Activated T-cell treated with anti-CD3 and anti-CD28 coated beads, Interleukin-2, amount 50 U/mL, for 48 hours (primary cell): ENCODE measurements around the gene REP15.
"Not testable (repeated sequence)": the region's sequence is repeated elsewhere in the genome, so short reads cannot be mapped to it uniquely, and the experiment has no call there.

Experiments used
- DNase-seq, 2 experiments: peaks; one replicate each; pipeline ENCODE4 v3.0.0-alpha.2; 2020

The REP15 gene

GRCh38 chr12:27703720-27704452 is 7.6 kb downstream of the REP15 start:
- DNase-seq: peak; percentile 75 to 78

- DNase-seq: no peak
Observed at GRCh38 chr12:27705263-27705662, 9.0 kb downstream of the REP15 start.

- DNase-seq: no peak
Observed at GRCh38 chr12:27707216-27707615, 11.0 kb downstream of the REP15 start.

- DNase-seq: no peak
Observed at GRCh38 chr12:27709212-27709931, 13.1 kb downstream of the REP15 start.

GRCh38 chr12:27709932-27710591 is 13.8 kb downstream of the REP15 start:
- DNase-seq: peak in 1 of 2 experiments; percentile 20

GRCh38 chr12:27710592-27711316 is 14.5 kb downstream of the REP15 start, which contains the start of gene MRPS35:
Gene MRPS35 (plus strand): TSS chr12:27710832. CDS start chr12:27710844, 12 bp downstream.
- DNase-seq: peak; percentile 93 to 94

GRCh38 chr12:27711317-27711682 is 15.1 kb downstream of the REP15 start:
- peak in 1 of 2 experiments; percentile 43 for DNase-seq

GRCh38 chr12:27711967-27712366 is 15.7 kb downstream of the REP15 start:
- no peak for DNase-seq

- no peak for DNase-seq
Observed at GRCh38 chr12:27723212-27723611, 27.0 kb downstream of the REP15 start.

- no peak for DNase-seq
Observed at GRCh38 chr12:27730097-27730588, 33.9 kb downstream of the REP15 start.

- DNase-seq: no peak
Observed at GRCh38 chr12:27732281-27732680, 36.0 kb downstream of the REP15 start.

- DNase-seq: peak in 1 of 2 experiments; percentile 43
Observed at GRCh38 chr12:27733052-27733656, 36.9 kb downstream of the REP15 start.

- no peak for DNase-seq
Observed at GRCh38 chr12:27733791-27734190, 37.5 kb downstream of the REP15 start.

- not testable (repeated sequence) for DNase-seq
Observed at GRCh38 chr12:27734321-27734720, 38.1 kb downstream of the REP15 start.

- no peak for DNase-seq
Observed at GRCh38 chr12:27743601-27744000, 47.4 kb downstream of the REP15 start.

- DNase-seq: not testable (repeated sequence)
Observed at GRCh38 chr12:27745734-27746133, 49.5 kb downstream of the REP15 start.
